UCSD-AML1 (cell line): ENCODE data around the gene ZNF362.

Source experiments
- DNase-seq: peaks from one replicate; lab custom pipeline; 2025; ENCODE audit not compliant: unreplicated experiment; lab: John Stamatoyannopoulos, UW

ZNF362 gene

DNA sequence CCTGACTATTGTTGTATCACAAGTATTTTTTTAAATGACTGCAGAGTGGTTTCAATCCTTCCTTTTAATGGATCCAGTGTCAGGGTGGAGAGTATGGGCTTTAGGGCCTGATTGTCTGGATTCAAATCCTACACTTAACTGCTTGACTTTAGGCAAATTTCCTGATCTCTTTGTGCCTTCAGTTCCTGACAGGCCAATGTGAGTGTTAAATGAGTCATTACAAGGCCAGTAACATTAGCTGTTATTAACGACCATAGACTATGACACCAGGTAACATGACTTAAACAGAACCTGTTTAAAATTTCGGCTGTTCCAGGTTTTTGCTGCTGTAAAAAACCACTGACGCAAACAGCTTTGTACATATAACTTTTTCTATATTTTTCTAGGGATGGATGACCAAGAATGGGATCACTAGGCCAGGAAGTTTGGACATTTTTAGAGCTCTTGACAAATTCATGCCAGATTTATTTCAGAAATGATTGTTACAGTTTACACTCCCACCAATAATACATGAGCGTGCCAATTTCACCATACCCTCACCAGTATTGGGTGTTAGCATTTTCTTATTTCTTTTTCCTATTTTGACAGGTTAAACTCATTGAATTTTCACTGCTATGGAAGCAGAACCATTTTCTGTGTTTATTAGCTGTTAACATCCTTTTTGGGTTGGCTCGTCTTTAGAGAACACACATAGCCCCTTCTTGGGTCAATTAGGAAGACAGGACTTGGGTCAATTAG is 11.3 kb downstream of the ZNF362 start:
- DNase-seq, result no peak

DNA sequence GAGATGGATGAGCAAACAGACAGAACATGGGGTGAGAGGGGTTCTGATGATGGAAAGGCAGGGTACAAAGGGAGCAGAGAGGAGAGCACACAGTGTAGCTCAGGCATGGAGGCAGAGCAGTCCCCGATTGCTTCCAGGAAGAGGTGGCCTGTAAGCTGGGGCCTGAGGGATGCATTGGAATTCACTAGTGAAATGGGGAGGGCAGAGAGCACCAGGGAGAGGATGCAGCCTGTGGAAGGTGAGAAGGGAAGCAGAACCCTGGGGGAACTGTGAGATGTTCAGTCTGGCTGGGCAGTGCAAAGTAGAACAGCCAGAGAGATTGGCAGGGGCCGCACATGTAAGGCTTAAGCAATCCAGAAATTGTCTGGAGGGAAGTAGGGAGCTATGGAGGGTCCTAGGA is 12.2 kb downstream of the ZNF362 start:
- no peak for DNase-seq

- no peak for DNase-seq
Measured at GRCh38 chr1:33268927-33269610, 12.8 kb downstream of the ZNF362 start.

DNA sequence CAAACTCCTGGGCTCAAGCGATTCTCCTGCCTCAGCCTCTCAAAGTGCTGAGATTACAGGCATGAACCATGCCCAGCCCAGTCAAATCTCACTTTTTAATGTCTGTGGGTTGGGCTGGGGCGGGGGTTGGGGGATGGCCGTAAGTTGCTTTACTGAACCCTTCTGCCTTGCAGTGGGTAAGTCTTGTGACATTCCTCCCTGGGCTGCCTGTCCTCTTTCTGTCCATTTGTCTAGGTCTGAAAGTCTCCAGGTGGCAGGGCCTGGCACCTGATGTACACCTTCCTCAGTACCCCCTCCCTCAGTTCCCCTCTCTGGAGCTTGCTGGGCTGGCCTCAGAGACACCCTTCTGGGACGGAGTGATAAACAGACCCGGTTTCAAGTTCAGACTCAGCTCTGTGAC is 13.3 kb downstream of the ZNF362 start:
- no peak for DNase-seq

- DNase-seq, result no peak
Measured at GRCh38 chr1:33270379-33270778, 14.1 kb downstream of the ZNF362 start.

GRCh38 chr1:33270808-33271465 is 14.6 kb downstream of the ZNF362 start:
- DNase-seq, result no peak

DNA sequence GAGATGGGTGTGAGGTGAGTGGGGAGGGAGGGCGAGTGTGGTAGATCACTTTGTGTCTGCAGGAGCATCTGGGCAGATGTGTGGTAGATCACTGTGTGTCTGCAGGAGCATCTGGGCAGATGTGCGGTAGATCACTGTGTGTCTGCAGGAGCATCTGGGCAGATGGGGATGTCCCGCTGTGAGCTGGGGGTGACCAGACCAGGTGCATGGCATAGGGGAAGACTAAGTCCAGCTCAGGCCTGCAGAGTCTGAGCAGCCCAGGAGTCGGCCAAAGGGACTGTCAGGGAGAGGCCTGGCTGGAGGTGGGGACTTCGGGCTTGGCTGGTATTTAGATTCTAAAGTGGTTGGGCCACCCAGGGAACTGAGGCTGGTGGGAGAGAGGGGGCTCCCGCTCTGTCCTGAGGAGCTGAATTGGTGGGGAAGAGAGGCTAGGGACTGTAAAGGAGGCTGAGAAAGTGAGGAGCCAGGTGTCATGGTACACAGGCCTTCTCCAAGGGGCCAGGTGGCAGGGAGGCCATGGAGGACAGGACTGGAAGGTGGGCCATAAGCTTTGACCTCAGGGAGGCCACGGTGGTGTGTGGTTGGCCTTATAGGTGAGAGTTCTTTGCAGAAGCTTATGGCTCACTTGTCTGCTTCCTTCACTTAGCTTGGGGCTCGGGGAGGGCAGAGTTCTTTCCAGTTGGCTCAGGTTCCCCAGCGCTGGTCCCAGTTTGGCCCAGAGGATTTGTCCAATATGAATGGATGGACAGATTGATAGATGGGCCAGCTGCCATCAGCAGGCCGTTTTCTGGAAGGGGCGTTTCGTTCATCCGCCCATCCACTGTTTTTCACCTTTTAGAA is 15.6 kb downstream of the ZNF362 start:
- DNase-seq, result no peak

DNA sequence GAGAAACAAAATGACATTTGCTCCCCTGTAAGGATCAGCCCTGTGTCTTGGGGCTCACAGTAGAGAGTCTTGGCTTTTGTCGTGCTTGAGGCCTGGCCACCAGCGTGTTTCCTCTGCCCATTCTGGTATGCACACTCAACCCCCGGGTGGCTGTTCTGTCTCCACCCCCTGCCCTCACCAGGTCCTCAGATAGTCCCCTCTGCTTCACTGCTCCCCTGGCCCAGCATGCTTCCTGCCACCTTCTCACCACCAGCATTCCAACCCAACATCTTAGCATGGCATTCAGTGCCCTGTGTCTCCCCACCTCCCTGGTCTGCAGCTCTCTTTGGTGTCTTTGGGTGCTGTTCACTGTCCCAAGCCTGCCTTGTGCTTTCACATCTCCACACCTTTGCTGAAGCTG is 16.2 kb downstream of the ZNF362 start:
- no peak for DNase-seq

GRCh38 chr1:33272930-33273329 is 16.6 kb downstream of the ZNF362 start:
- DNase-seq, result no peak

GRCh38 chr1:33273406-33273805 is 17.1 kb downstream of the ZNF362 start:
- no peak for DNase-seq

DNA sequence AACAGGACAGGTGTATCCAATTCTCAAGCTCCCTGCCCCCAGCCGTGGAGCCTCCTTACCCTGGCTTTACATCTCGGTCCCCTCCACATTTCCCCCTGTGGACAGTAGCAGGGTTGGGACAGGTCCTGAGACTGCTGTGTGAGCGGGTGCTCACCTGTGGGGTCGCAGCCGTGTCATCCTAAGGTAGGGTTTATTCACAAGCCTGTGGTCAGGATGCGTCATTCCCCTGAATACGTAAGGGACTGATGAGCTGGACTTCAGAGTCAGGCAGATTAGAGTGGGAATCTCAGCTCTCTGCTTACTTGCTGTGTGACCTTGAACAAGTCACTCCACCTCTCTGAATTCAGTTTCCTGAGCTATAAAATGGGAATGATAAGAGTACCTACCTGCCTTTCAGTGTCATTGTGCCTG is 17.7 kb downstream of the ZNF362 start:
- no peak for DNase-seq

DNA sequence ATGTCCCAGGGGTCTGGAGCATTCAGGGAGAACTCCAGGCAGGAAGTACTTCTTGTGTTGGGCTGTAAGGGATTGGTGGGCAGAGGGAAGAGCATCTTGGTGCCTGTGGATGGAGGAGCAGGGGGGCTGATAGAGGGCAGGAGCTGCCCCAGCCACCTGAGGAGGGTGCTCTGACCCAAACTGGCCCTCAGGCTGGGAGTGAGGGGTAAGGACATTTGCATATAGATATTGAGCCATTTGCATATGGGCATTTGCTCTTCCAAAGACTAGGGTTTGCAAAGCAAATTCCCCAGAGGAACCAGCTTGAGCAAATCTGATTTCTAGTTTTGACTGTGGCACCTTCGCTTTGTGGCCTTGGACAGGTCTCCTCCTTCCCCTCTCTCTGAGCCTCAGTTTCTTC is 18.2 kb downstream of the ZNF362 start:
- no peak for DNase-seq

GRCh38 chr1:33275195-33275594 is 18.9 kb downstream of the ZNF362 start:
- DNase-seq, result no peak

- no peak for DNase-seq
Measured at GRCh38 chr1:33275706-33276572, 19.6 kb downstream of the ZNF362 start.

- no peak for DNase-seq
Measured at GRCh38 chr1:33276573-33277298, 20.4 kb downstream of the ZNF362 start.

DNA sequence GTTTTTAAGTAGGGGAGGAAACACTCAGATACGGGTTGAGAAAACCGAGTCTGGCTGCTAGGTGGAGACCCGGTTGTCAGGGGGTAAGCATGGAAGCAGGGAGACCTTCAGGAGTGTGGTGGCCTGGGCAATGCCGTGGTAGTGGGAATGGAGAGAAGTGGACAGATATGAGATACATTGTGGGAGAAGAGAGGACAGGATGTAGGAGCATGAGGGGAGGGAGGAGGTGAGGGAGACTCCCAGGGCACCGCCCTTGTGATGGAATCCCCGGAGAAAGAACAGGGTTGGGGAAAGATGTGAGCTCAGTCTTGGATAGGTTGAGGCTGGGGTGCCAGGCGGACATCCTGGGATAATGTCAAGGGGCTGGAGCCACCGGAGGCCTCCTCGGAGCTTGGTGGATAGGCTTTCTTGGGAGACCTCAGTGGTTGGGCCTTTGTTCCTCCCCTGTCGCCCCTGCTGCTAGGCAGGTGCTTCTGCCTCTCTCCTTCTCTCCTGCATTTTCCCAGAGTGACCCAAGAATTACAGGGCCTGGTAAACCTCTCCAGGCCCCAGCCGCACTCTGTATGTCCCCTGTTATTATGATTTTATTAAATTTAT is 21.3 kb downstream of the ZNF362 start:
- DNase-seq, result no peak

GRCh38 chr1:33280091-33280661 is 23.9 kb downstream of the ZNF362 start:
- no peak for DNase-seq

DNA sequence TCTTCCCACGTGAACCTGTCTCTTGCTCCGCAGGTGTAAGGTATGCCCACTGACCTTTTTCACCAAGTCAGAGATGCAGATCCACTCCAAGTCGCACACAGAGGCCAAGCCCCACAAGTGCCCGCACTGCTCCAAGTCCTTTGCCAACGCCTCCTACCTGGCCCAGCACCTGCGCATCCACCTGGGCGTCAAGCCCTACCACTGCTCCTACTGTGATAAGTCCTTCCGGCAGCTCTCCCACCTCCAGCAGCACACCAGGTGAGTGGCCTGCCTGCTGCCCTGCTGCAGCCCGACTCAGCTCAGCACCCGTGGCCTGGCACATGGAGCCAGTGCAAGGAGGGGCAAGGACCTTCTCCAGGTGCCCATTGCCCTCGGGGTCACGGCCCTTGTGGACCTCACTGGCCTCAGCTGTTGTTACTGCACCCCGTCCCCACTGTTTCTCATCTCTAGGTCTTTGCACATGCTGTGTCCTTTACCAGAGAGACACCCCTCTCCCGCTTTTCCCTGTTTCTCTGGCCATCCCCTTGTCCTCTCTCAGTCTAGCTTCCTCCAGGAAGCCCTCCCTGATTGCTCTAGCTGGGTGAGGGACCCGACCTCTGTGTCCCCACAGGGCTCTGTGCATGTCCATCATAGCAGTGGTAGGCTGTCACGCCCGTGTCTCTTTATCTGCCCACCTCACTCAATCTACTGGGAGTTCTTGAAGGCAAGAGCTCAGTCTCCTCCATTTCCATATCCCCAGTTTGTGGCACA is 25.4 kb downstream of the ZNF362 start:
- no peak for DNase-seq
